HG02642 (cell line): ENCODE data around the gene PLEKHA7.
A peak's percentile ranks its signal among the peaks of the same experiment; 100 is the strongest.

ENCODE experiments used
- ATAC-seq: cut with Tn5 transposase; IDR thresholded peaks from one replicate; pipeline ENCODE4 v1.9.1; 2021; ENCODE audit warnings: mild to moderate bottlenecking; ENCODE audit not compliant: unreplicated experiment, poor library complexity

PLEKHA7 gene

DNA sequence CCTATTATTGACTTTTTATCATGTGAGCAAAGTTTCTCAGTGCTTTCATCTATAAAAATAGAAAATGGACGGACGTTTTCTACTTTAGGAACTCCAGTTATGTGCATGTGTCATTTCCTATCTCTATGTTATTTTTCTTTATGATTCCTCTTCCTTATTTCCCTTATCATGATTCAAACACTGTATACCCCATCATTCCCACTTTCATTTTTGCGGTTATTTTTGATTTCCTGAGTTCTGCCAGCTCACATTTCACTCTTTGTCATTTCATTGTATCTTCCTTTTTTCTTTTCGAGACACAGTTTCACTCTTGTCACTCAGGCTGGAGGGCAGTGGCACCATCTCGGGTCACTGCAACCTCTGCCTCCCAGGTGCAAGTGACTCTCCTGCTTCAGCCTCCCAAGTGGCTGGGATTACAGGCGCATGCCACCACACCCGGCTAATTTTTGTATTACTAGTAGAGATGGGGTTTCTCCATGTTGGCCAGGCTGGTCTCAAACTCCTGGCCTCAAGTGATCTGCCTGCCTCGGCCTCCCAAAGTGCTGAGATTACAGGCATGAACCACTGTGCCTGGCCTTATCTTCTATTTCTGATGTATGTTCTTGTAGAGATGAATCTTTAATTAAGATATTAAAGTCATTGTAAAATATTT lies 254.2 kb downstream of the PLEKHA7 start:
- no peak for ATAC-seq

DNA sequence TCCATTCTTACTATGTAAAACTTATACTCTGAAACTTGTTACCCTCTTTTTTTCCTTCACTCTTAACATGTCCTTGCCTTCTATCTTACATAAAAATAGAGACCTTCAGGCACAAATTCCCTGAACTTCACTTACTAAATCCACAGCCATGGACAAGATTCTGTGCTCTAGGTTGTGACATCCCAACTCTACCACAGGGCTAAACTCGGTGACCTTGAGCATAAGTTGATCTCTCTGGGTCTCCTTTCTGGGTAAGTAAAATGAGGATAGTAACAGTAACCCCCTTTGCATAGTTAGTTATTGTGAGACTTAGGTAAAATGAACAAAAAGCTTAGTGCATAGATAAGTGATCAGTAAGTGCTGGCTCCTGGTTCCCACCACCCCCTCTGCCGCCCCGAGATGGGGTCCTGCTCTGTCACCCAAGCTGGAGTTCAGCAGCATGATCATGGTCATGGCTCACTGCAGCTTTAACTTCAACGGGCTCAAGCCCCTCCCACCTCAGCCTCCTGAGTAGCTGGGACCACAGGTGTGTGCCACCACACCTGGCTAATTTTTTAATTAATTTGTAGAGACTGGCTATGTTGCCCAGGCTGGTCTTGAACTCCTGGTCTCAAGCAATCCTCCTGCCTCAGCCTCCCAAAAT lies 255.7 kb downstream of the PLEKHA7 start:
- ATAC-seq: no peak

DNA sequence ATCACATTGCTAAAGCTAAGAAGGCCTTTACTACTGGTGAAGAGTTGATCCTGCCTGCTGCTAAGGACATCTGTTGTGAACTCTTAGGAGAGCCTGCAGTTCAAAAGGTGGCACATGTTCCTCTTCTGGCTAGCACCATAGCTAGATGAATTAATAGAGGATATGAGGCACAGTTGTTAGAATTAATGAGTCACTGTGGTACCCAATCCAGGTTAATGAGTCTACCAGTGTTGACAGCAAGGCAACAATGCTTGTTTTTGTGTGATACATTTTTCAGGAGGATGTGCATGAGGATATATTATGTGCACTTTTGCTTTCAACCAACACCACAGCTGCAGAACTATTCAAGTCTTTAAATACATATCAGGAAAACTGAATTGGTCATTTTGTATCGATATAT lies 263.8 kb downstream of the PLEKHA7 start:
- peak; percentile 43 for ATAC-seq

DNA sequence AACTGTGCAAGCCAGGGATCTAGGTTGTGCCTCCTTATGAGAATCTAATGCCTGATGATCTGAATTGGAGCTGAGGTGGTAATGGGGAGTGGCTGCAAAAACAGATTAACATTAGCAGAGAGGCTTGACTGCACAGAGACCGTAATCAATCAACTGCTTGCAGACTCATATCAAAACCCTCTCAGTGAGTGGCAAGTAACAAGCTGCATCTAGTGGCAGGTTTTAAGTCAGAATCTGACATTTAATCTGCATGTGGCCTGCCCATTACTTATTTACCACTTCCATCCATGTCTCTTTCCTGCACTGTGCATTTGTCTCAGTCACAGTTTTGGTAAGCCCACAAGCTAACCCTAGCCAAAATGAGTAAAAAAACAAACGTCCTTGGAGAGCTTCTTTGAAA lies 264.5 kb downstream of the PLEKHA7 start:
- ATAC-seq: peak; percentile 46

DNA sequence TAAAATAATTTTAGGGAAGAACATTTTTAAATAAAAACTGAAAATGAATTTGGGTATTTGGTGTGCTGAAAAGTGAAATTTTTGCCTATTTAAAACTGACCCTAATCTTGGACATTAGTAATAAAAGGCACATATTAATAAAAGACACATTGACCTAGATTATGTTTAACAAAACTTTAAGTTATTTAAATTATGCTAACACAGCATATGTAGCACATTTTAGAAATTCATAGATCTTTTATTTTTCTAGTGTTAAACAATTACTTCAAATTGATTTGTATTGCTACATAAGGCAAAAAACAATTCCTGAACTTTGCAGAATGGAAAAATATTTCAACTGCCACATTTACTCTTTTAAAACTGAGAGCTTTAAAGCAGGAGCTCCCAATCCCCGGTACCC lies 265.1 kb downstream of the PLEKHA7 start:
- ATAC-seq: no peak

DNA sequence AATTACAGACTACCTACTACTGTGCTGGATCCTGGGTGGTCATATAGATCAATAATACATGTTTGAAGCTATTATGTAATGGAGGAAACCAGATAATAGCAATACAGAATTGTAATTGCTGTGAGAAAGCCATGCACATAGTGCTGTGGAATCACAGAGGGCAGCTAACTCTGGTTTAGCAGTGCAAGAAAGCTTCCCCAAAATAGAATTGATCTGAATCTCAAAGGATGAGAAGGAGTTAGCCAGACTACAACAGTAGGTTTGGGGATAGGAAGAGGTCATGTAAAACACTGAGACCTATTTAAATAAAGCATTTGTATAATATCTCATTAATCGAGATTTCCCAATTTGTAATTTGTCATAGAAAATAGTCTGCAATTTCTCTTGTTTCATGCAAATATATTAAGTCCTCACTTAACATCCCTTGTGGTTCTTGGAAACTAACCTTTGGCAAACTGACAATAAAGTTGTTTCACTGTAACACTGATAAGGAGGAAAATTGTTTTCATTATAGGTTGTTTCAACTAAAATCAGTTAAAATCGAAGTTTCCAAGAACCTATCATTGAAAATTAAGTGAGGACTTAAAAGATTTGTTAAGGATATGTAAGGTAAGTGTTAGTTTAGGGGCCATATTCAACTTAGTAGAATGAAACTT lies 268.1 kb downstream of the PLEKHA7 start:
- no peak for ATAC-seq

DNA sequence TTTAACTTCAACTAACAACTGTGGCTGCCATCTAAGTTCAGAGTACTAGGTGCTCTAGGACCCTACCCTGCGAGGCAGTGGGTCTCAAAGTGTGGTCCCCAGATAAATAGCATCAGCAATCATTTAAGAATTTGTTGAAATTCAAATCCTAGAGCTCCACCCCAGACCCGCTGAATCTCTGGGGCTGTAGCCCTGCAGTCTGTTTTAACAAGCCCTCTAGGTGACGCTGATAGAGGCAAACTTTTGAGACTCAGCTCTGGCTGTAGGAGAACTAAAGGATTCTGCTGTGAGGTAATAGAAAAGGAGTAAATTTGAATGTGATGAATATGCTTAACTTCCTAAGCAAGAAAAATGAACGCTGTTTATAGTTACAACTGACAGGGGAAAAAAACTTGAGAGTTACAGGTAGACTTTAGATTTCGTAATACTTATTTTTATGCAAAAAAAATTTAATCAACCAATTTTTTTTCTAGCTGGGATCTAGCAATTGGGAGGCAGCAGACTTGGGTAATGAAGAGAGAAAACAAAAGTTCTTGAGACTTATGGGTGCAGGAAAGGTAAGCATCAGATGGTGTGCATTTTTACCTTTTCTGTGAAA lies 270.0 kb downstream of the PLEKHA7 start:
- ATAC-seq: no peak

DNA sequence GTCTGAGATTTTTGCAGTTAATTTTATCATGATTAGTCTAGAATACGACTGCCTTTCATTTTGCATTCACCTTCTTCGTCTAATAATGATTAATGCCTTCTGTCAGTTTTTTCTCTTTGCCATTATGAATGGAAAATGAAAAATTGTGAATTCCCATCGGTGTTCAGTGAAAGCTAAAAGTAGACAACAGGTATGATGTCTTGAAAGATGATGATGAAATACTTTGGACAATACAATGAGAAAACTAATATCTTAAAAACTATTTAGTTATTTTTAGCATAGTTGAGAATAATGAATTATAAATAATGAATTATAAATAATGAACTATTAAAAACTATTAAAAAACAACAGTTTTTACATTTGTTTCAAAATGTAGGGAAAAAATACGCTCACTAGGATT lies 270.7 kb downstream of the PLEKHA7 start:
- ATAC-seq: no peak

DNA sequence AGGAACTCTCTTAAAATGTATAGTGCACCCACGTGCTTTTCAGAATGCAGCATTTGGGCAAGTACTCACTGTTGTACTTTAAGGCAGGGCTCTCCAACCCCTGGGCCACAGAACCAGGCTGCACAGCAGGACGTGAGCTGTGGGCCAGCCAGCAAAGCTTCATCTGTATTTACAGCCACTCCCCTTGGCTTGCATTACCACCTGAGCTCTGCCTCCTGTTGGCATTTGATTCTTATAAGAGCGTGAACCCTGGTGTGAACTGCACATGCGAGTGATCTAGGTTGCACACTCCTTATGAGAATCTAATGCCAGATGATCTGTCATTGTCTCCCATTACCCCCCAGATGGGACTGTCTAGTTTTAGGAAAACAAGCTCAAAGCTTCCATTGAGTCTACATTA lies 272.7 kb downstream of the PLEKHA7 start:
- ATAC-seq: no peak

DNA sequence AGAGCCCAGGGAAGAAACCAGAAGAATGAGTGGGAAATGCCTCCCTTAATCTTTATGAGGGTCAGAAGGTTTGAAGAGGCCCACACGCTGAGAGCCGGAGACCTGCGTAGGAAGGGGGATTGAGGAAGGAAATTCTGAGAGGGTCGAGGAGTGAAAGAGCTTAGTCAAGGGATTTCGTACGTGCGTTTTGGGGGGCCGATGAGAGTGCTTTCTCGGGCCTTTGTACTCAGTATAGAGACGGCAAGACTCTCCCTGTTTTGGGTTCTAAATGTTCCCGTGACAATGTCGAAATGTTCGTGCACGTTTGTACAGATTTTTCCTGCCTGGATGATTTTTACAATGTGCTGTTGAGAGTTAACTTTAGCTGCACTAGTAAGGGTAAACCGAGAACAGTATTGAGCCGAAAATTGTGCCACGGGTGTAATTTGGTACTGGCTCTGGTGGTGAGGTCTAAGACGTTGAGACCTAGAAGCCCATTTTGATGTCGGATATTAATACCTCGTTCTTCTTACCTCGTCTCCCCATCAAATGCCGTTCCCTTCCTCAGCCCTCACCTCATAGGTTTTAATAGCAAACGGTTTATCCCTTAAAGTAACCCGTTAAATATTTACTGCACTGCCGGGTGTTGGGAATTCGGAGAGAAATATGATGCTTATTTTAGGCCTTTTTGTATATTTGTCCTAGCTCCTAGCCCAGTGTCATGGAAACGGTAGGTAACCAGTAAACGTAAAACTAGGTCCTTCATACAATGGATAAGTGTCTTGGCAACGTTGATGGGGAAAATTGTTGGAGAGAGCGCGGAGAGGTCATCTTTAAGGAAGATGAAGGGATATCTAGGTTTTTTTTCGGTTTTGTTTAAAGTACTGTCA lies 275.0 kb downstream of the PLEKHA7 start:
- peak; percentile 3 for ATAC-seq

DNA sequence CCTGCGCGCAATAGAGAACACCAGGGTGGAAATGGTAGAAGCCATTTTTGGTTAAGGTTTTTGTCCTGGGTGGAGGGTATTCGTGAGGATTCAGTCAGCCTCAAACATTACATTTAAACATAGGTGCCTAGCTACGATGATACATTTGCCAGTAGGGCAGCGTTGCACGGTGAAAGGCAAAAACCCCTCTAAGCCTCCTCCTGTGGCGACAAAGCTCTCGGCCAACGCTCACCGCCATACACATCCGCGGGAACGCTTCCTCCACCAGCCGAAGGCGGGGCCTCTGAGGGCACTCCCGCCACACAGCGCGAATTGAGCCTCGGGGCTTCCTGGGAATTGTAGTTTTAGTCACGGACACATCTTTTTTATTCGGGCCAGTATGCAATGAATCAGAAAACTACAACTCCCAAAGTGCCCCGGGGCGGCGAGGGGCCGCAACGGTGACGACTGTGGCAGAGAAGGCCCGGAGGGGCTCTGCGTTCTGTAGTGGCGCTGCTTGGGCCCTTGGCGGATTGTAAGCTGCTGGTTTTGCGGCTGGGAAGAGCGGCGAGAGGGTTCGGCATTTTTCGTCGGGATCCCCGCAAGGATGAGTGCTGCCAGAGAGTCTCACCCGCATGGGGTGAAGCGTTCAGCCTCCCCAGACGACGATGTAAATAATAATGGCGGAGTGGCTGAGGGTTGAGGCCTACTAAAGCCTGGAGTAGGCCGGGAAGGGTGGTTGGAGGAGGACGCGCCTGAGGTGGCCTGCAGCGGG lies 275.8 kb downstream of the PLEKHA7 start, which contains the start of gene C11orf58:
TSS of gene C11orf58 (plus strand) at position 455 of the 754 bp plus-strand sequence. CDS start at position 587, 132 bp downstream.
- peak; percentile 98 for ATAC-seq

DNA sequence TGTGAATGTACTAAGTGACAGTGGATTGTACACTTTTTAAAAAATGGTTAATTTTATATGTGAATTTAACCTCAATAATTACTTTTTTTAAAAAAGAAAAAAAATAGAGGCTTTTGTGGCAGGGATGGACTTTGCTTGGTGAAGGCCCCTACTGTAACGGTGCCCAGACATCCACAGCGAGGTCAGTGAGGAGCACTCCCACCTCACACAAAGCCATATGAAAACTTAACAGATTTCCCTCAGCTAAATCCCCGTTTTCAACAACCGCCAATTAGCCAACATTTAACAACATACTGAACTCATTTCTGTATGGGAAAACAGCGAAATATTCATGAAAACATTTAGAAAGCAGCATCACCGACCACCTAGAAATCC lies 276.4 kb downstream of the PLEKHA7 start:
- peak; percentile 19 for ATAC-seq
